Esophagus squamous epithelium (tissue), 5 donors: ENCODE data around the gene KANSL3. TPM values are rescaled to one million over a fixed set of nuclear protein-coding genes. Genes with fewer than 3 reads are reported as not detected.

Experiments used
- DNase-seq: peaks from one replicate; lab custom pipeline; 2025; lab: John Stamatoyannopoulos, UW
- H3K27ac ChIP-seq, 4 donors: fragments of 200-600 bp; sonication (generic); one replicate each; pipeline ENCODE4 v1.5.1; 2016 to 2019; ENCODE audit warnings: mild to moderate bottlenecking in 1 of 4
- H3K27me3 ChIP-seq, 4 donors: fragments of 200-600 bp; sonication (generic); 1 replicate in 3 of 4; 2 replicates in 1 of 4; pipeline versions ENCODE4 v1.5.1 to v1.6.0; 2017 to 2021; ENCODE audit warnings: antibody characterized with exemption in 1 of 4
- H3K36me3 ChIP-seq, 3 donors: fragments of 200-600 bp; sonication (generic); one replicate each; pipeline ENCODE4 v1.5.1; 2016 to 2019
- H3K4me1 ChIP-seq, 3 donors: fragments of 200-600 bp; sonication (generic); one replicate each; pipeline ENCODE4 v1.5.1; 2017 to 2019
- H3K4me3 ChIP-seq, 4 donors: fragments of 200-600 bp; sonication (generic); 1 replicate in 3 of 4; 2 replicates in 1 of 4; pipeline ENCODE4 v1.5.1; 2016 to 2019; ENCODE audit warnings: mild to moderate bottlenecking in 2 of 4, moderate library complexity in 1 of 4
- H3K9me3 ChIP-seq, 3 donors: fragments of 200-600 bp; sonication (generic); one replicate each; pipeline ENCODE4 v1.5.1; 2016 to 2019
- POLR2A ChIP-seq, 4 donors: fragments of 450-650 bp; IDR thresholded peaks; one replicate each; pipeline ENCODE4 v1.6.1; 2017; ENCODE audit warnings: antibody characterized with exemption in 4 of 4, mild to moderate bottlenecking in 4 of 4, moderate library complexity in 3 of 4
- WGBS, 2 donors: methylation state at CpG; one replicate each; pipeline ENCODE4 v1.1.5; 2018; 5-methylcytosine and 5-hydroxymethylcytosine counted together
- intact Hi-C: fragments of 100-400 bp; cut with DNase I; formaldehyde crosslinking; loops from one replicate; pipeline ENCODE4 v1.15.0; 2022
- total RNA-seq, 4 donors: library from RNA; depleted of rRNA; stranded (reverse); fragments of >200 nt; gene quantifications; one replicate each; pipeline ENCODE4 v1.1.0, GENCODE V29; 2016
- TF ChIP-seq, protein P1 (sequence below), 6 experiments: fragments of 450-650 bp in 4 of 6; fragments of 200-600 bp in 2 of 6; sonication (generic) in 2 of 6; IDR thresholded peaks; one replicate each; pipeline ENCODE4 v1.5.1; 2016 to 2019; ENCODE audit warnings: antibody characterized with exemption in 6 of 6, mild to moderate bottlenecking in 4 of 6, moderate library complexity in 4 of 6
- donor health status: DM: yes; HTN: yes; CAD: no.

Gene KANSL3
- total RNA-seq, 4 donors from 2014 or later: 16.0 to 45.2 (median 18.1) TPM

DNA sequence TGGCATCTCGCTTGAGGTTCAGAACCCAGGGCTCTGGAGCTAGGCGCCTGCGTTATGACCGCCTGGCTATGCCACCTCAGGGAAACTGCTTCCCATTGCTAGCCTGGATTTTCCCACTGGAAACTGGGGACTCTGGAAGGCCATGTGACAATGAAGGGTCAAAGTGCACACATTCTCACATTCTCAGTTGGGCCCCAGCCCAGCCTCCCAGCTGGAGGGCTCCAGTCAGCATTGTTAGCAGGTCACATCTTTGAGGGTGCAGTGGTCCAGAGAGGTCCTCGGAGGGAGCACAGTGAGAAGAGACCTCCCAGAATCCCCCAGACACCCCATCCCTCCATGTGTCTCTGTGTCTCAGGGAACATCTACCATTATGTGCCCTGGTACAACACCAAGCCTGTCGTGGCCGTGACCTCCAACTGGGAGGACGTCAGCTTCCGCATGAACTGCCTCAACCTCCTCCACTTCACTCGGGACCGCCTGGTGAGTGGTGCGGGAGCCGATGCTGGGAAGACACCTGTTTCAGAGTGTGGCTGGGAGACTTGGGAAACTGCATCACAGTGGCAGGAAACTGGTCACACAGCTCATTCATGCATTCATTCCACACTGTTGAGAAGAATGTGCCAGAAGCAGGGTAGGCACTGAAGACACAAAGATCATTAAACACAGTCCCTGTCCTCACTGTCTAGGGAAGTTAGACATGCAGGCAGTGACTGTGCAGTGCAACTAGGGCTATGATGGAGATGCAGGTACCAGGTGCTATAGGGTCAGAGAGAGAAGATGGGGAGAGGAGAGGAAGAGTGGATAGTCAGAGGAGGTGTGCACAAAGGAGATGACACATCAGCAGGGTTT lies 46.1 kb upstream of the KANSL3 start:
- Histone ChIP-seq H3K4me1 (peaks cover 0 to 11% (median 0%) of the 10 kb centered on the region in 3 donors), H3K27me3 (peaks cover 0 to 29% (median 0%) of the 10 kb centered on the region in 4 donors), H3K9me3 (no peaks in the 10 kb centered on the region), H3K27ac (no peak overlapping the region), H3K36me3 (no peaks in the 10 kb centered on the region), H3K4me3 (no peak overlapping the region)
- intact Hi-C loops: no loop called here
- no peak for TF ChIP-seq POLR2A (IDR thresholded peaks at IDR 0.05)
- TF ChIP-seq, protein P1, sequence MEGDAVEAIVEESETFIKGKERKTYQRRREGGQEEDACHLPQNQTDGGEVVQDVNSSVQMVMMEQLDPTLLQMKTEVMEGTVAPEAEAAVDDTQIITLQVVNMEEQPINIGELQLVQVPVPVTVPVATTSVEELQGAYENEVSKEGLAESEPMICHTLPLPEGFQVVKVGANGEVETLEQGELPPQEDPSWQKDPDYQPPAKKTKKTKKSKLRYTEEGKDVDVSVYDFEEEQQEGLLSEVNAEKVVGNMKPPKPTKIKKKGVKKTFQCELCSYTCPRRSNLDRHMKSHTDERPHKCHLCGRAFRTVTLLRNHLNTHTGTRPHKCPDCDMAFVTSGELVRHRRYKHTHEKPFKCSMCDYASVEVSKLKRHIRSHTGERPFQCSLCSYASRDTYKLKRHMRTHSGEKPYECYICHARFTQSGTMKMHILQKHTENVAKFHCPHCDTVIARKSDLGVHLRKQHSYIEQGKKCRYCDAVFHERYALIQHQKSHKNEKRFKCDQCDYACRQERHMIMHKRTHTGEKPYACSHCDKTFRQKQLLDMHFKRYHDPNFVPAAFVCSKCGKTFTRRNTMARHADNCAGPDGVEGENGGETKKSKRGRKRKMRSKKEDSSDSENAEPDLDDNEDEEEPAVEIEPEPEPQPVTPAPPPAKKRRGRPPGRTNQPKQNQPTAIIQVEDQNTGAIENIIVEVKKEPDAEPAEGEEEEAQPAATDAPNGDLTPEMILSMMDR (IDR thresholded peaks at IDR 0.05): no peak
- DNase-seq: no peak
- 88 to 91% methylated on average over 5 to 7 of the region's 13 CpGs for WGBS, 2 donors

DNA sequence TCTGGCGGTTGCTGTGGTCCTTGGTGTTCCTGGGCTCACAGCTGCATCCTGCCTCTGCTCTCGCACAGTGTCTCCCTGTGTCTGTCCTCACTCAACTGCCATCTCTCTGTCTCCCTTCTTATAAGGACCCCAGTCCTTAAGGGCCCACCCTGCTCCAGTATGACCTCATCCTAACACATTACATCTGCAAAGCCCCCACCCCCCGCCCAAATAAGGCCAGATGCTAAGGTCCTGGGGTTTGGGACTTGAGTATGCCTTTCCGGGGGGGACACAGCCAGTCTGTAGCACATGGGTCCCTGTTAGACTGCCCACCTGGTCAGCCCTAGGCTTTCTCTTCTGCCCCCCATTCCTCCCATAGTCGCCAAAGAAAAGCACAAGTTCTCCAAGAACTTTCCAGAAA lies 45.2 kb upstream of the KANSL3 start:
- DNase-seq: no peak
- H3K4me1 ChIP-seq: peaks cover 0 to 11% (median 0%) of the 10 kb centered on the region in 3 donors
- H3K27ac ChIP-seq: no peak overlapping the region
- intact Hi-C loops: no loop called here
- no peaks in the 10 kb centered on the region for H3K9me3 ChIP-seq
- peaks cover 0 to 29% (median 0%) of the 10 kb centered on the region in 4 donors for H3K27me3 ChIP-seq
- 76 to 86% methylated on average over 4 to 5 of the region's 5 CpGs for WGBS, 2 donors
- no peak for TF ChIP-seq POLR2A (IDR thresholded peaks at IDR 0.05)
- TF ChIP-seq, protein P1 (IDR thresholded peaks at IDR 0.05): no peak
- H3K36me3 ChIP-seq: no peaks in the 10 kb centered on the region
- no peak overlapping the region for H3K4me3 ChIP-seq

DNA sequence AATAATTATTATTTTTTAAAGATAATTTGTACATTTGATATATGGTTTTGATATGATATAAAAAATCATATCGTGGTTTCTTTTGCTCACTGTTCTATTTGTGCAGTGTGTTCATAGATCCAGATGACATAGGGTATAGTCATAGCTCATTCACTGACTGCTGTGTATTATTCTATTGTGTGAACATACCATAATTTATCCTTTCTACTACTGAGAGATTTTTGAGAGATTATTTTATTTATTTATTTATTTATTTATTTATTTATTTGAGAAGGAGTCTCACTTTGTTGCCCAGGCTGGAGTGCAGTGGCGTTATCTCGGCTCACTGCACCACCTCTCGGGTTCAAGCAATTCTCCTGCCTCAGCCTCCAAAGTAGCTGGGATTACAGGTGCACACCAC lies 43.4 kb upstream of the KANSL3 start:
- TF ChIP-seq POLR2A (IDR thresholded peaks at IDR 0.05): no peak
- 51 to 86% methylated on average over 1 to 4 of the region's 4 CpGs for WGBS, 2 donors
- DNase-seq: no peak

DNA sequence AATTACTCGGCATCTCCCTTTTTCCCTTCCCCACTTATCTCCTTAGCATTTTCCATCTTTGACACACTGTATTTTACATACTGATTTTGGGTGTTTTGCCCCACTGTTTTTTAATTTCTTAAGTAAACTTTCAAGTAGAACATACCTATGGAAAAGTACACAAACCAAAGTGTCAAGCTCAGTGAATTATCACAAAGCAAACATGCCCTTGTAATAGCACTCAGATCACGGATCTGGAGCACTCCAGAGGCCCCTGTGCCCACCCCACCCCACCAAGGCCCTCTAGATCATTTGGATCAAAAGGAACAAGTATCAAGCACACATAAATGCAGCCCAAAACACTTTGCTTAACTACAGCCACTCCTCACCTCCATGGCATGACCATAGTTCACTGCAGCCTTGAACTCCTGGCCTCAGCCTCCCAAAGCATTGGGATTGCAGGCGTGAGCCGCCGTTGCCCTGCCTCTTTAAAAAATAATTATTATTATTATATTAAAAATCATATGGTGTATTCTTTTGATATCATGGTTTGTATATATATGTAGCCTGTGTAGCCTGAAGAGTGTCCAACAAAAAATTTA lies 42.5 kb upstream of the KANSL3 start:
- no peak overlapping the region for H3K27ac ChIP-seq
- no peak overlapping the region for H3K4me3 ChIP-seq
- H3K36me3 ChIP-seq: no peaks in the 10 kb centered on the region
- peaks cover 0 to 18% (median 0%) of the 10 kb centered on the region in 4 donors for H3K27me3 ChIP-seq
- no peak for DNase-seq
- TF ChIP-seq, protein P1 (IDR thresholded peaks at IDR 0.05): no peak
- no peak for TF ChIP-seq POLR2A (IDR thresholded peaks at IDR 0.05)
- peaks cover 0 to 6% (median 0%) of the 10 kb centered on the region in 3 donors for H3K4me1 ChIP-seq
- intact Hi-C loops: no loop called here
- H3K9me3 ChIP-seq: no peaks in the 10 kb centered on the region
- 69 to 81% methylated on average over 4 to 5 of the region's 5 CpGs for WGBS, 2 donors

More for the DNA sequence above, 43.4 kb upstream of the KANSL3 start:
- Histone ChIP-seq H3K4me3 (no peak overlapping the region), H3K27ac (no peak overlapping the region), H3K4me1 (peaks cover 0 to 11% (median 0%) of the 10 kb centered on the region in 3 donors), H3K27me3 (peaks cover 0 to 25% (median 0%) of the 10 kb centered on the region in 4 donors), H3K36me3 (no peaks in the 10 kb centered on the region), H3K9me3 (no peaks in the 10 kb centered on the region)
- intact Hi-C loops: no loop called here

DNA sequence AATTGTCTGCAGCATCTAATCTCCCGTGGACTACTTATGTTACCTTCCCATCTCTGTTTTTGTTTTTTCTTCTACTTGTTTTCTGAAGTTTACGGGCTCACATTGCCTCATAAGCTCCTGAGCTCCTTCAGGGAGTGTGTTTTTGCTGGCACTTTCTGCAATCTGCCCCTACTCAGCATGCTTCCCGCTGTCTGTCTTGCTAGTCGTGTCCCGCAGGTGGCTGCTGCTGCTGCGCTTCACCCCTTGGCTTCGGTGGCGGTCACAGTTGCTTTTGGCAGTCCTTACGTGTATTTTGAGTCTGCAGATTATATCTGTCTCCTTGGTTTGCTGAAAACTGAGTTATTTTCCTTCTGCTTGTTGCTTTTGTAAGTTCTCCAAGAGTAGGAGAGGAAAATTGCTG lies 41.7 kb upstream of the KANSL3 start:
- DNase-seq: no peak
- intact Hi-C loops: no loop called here
- Histone ChIP-seq H3K27me3 (peaks cover 0 to 10% (median 0%) of the 10 kb centered on the region in 4 donors), H3K9me3 (no peaks in the 10 kb centered on the region), H3K27ac (no peak overlapping the region), H3K4me3 (no peak overlapping the region), H3K36me3 (no peaks in the 10 kb centered on the region), H3K4me1 (no peaks in the 10 kb centered on the region)
- no peak for TF ChIP-seq POLR2A (IDR thresholded peaks at IDR 0.05)
- TF ChIP-seq, protein P1 (IDR thresholded peaks at IDR 0.05): no peak
- 55 to 63% methylated on average over 8 to 9 of the region's 9 CpGs for WGBS, 2 donors
